ENCODE measurements around the gene CANT1. TPM values are rescaled to one million over a fixed set of nuclear protein-coding genes. Genes with fewer than 3 reads are reported as not detected.

Gene CANT1
- total RNA-seq, 1 donor from 2014 or later, result 33.3 TPM

- H3K36me3 Mint-ChIP-seq (ENCODE audit: unreplicated experiment), result peaks cover 10% of the 10 kb centered on the region
- H3K27me3 Mint-ChIP-seq (ENCODE audit: unreplicated experiment), result peaks cover 7% of the 10 kb centered on the region
- no peak for DNase-seq
- no peak overlapping the region for H3K4me3 Mint-ChIP-seq (ENCODE audit: unreplicated experiment)
- TF ChIP-seq CTCF (IDR thresholded peaks at IDR 0.05; ENCODE audit: partially characterized antibody, unreplicated experiment), result no peak
- H3K9me3 Mint-ChIP-seq (ENCODE audit: unreplicated experiment), result no peaks in the 10 kb centered on the region
- no peak overlapping the region for H3K27ac Mint-ChIP-seq (ENCODE audit: unreplicated experiment)
- peaks cover 5% of the 10 kb centered on the region for H3K4me1 Mint-ChIP-seq (ENCODE audit: low read depth, unreplicated experiment)
These were observed 14.4 kb downstream of the CANT1 start for GRCh38 chr17:78995022-78995760.

DNA sequence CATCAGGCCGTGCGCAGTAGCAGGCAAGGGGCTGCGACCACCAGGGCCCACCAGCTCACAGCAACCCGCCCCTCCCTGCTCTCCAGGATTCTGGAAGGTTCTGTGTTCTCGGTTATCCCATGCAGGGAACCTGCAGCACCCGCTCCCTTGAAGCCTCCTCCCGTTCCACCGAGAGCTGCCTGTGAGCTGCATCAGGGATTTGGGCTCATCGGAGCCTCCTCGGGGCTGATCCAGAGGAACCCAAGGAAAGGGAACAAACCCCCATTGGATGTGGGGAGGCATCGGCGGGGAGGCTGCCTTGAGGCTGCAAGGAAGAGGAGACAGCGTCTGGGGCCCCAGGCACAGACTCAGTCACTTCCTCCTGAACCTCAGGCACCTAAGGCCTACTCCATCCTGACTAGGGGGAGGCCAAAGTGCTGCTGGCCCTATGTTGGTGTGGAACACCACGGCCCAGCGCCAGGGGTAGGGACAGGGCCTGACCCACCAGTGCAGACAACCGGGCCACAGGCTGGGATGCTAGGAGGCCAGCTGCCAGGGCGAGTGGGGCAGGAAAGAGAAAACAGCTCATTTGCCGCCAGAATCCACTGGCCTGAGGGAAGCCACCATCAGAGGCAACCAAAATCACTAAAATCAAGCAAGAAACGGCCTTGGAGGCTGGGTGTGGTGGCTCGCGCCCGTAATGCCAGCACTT is 15.4 kb downstream of the CANT1 start:
- H3K36me3 Mint-ChIP-seq (ENCODE audit: unreplicated experiment), result peaks cover 10% of the 10 kb centered on the region
- peaks cover 5% of the 10 kb centered on the region for H3K4me1 Mint-ChIP-seq (ENCODE audit: low read depth, unreplicated experiment)
- TF ChIP-seq CTCF (IDR thresholded peaks at IDR 0.05; ENCODE audit: partially characterized antibody, unreplicated experiment), result no peak
- H3K4me3 Mint-ChIP-seq (ENCODE audit: unreplicated experiment), result no peak overlapping the region
- peaks cover 3% of the 10 kb centered on the region for H3K27me3 Mint-ChIP-seq (ENCODE audit: unreplicated experiment)
- DNase-seq, result no peak
- no peak overlapping the region for H3K27ac Mint-ChIP-seq (ENCODE audit: unreplicated experiment)
- H3K9me3 Mint-ChIP-seq (ENCODE audit: unreplicated experiment), result no peaks in the 10 kb centered on the region

DNA sequence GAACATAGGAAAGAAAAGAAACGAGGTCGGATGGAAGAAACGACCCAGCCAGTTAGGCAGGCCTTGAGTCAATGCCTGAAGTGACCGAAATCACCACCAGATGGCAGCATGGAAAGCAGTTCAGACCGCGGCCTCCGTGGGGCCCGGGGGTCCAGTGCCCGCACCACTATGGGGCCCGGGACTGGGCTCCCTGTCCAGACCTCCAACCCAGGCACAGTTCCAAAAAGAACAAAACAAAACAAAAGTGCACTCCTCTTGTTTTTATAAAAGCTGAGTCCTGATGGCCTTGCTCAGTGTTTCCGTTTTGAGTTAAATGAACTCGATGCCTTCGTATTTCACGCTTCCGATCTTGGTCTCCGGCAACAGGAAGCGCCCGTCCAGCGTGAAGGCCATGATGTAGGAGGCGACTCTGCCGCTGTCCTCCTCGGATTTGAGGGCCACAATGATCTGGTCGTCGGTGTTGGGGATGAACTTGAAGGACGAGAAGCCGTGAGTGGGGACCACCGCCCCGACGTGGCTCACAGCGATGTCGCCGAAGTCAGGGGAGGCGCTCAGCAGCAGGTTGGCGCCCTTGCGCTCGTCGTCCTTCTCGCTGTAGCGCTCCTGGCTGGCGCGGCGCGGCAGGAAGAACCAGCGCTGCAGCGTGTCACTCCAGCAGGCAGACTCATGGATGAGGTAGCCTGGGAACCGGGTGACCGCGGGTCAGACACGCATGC is 16.2 kb downstream of the CANT1 start:
- TF ChIP-seq CTCF (IDR thresholded peaks at IDR 0.05; ENCODE audit: partially characterized antibody, unreplicated experiment), result peak; percentile 87
- peaks cover 10% of the 10 kb centered on the region for H3K36me3 Mint-ChIP-seq (ENCODE audit: unreplicated experiment)
- peaks cover 1% of the 10 kb centered on the region for H3K9me3 Mint-ChIP-seq (ENCODE audit: unreplicated experiment)
- peaks cover 5% of the 10 kb centered on the region for H3K4me1 Mint-ChIP-seq (ENCODE audit: low read depth, unreplicated experiment)
- H3K27ac Mint-ChIP-seq (ENCODE audit: unreplicated experiment), result no peak overlapping the region
- DNase-seq, result peak; percentile 79
- H3K27me3 Mint-ChIP-seq (ENCODE audit: unreplicated experiment), result peaks cover 3% of the 10 kb centered on the region
- no peak overlapping the region for H3K4me3 Mint-ChIP-seq (ENCODE audit: unreplicated experiment)

GRCh38 chr17:78992542-78993212 is 16.9 kb downstream of the CANT1 start:
- Mint-ChIP-seq H3K36me3 (ENCODE audit: unreplicated experiment) (peaks cover 10% of the 10 kb centered on the region), H3K27ac (ENCODE audit: unreplicated experiment) (no peak overlapping the region)
- no peak for TF ChIP-seq CTCF (IDR thresholded peaks at IDR 0.05; ENCODE audit: partially characterized antibody, unreplicated experiment)

More at GRCh38 chr17:78992542-78993212, 16.9 kb downstream of the CANT1 start:
- peaks cover 1% of the 10 kb centered on the region for H3K9me3 Mint-ChIP-seq (ENCODE audit: unreplicated experiment)
- H3K4me1 Mint-ChIP-seq (ENCODE audit: low read depth, unreplicated experiment), result peaks cover 5% of the 10 kb centered on the region
- no peak overlapping the region for H3K4me3 Mint-ChIP-seq (ENCODE audit: unreplicated experiment)
- H3K27me3 Mint-ChIP-seq (ENCODE audit: unreplicated experiment), result peaks cover 3% of the 10 kb centered on the region
- no peak for DNase-seq

All from glutamatergic neuron (in vitro differentiated cells).